ENCODE measurements around the gene PODNL1.

Gene PODNL1

DNA sequence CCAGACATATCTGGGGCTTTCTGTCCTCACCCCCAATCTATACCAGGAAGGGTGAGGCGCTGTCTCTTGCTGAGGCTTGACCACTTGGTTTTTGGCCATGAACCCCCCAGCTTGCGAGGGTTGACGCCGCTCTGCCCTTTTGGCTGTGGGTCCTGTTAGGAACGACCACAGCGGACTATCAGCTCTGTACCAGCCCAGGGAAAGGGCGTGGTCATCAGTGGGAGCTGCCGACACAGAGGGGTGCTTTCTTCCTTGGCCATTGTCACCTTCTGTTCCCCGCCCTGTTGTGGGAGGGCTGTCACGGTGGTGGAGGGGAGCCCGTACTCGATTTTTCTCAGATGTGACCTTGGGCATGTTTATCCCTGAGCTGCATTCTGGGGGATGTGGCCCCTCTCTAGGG, 19.8 kb upstream of the PODNL1 start:
- DNase-seq (ENCODE audit: low read depth): no peak

DNA sequence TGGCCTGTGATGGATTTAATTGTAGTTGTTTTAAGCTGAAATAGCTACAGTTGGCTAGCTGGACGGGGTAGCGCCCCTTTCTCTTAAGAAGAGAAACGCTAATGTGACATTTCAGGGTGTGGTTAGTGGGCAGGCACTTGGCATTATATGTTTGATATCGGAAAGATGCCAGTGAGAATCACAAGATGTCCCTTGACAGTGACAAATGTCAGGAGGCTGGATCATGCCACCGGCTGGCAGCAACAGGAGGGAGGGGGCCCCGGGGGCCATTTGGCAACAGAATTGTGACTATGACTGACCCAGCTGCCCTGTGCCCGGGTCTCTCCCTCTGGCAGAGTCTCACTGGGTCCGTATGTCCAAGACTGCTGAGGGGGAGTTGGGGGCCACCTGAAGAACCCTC, 18.8 kb upstream of the PODNL1 start:
- no peak for DNase-seq (ENCODE audit: low read depth)

DNA sequence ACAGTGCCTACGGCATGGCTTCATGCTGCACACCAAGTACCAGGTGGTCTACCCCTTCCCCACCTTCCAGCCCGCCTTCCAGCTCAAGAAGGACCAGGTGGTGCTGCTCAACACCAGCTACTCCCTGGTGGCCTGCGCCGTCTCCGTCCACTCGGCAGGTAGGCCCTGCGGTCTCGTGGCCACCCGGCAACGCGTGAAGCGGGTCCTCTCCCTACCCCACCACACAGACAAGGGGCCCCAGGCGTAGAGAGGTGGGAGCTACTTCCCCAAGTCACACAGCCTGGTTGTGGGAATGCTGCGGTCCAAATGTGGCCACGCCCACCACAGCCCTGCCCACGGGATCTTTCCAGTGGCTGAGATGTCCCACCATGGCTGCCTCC, 18.1 kb upstream of the PODNL1 start:
- DNase-seq (ENCODE audit: low read depth): no peak

DNA sequence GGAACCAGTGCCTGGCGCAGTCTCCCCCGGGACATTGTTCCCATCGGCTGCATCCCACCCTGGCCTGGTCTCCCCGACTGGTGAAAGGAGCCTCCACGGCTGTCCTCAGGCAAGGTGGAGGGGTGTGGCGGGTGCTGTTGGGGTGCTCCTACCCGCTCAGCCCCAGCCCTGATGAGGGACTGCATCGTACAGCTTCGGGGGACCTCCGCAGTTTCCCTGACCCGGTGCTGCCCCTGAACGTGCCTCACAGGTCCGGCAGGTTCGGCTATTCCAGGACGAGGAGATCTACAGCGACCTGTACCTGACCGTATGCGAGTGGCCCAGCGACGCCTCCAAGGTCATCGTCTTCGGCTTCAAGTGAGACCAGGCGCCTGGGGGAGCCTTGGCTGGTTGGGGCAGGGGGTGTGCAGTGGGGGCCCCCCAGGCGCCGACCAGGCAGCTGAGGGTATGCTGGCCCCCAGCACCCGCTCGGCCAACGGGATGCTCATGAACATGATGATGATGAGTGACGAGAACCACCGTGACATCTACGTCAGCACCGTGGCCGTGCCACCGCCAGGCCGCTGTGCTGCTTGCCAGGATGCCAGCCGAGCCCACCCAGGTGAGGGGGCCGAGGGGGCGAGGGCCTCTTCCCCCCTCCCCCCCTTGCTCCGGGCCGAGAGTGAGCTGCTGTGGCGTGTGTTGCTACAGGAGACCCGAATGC, 17.6 kb upstream of the PODNL1 start:
- DNase-seq (ENCODE audit: low read depth): no peak

DNA sequence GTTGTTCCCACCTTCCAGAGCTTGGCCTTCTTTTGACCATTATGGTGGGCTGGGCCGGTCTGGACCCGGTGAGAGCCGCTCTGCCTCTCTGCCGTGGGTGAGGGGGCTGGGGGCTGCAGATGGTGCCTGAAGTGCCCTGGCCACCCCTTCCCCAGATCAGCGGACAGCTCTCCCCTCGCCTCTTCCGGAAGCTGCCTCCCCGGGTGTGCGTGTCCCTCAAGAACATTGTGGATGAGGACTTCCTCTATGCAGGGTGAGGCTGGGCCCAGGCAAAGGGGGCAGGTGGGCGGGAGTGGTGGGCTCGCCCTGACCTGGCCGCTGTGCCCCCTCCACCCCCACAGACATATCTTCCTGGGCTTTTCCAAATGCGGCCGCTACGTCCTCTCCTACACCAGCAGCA, 16.0 kb upstream of the PODNL1 start:
- DNase-seq (ENCODE audit: low read depth): no peak

DNA sequence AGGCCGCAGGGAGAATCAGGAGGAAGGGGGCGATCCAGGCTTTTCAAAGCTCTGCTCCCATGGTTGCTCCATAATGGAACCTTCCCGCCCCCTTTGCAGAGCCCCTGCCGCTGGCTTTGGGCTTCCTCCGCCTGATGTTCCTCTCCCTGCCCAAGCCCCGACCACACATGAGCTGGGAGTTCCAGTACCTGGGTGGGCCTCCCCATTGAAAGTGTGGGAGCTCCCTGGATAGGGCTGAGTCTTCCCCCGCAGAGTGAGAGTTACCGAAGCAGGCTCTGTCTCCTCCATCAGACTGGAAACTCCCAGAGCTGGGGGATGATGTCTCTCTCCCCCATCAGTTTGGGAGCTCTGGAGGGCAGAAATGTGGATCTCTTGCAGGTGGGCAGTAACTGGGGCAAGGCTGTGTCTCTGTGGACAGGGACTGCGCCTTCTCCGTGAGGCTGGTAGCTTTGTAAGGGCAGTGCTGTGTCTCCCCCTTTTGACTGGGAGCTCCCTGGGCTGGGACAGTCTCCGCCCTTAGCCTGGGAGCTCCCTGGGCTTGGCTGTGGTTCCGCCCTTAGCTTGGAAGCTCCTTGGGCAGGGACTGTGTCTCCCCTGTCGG, 14.8 kb upstream of the PODNL1 start:
- DNase-seq (ENCODE audit: low read depth): no peak

DNA sequence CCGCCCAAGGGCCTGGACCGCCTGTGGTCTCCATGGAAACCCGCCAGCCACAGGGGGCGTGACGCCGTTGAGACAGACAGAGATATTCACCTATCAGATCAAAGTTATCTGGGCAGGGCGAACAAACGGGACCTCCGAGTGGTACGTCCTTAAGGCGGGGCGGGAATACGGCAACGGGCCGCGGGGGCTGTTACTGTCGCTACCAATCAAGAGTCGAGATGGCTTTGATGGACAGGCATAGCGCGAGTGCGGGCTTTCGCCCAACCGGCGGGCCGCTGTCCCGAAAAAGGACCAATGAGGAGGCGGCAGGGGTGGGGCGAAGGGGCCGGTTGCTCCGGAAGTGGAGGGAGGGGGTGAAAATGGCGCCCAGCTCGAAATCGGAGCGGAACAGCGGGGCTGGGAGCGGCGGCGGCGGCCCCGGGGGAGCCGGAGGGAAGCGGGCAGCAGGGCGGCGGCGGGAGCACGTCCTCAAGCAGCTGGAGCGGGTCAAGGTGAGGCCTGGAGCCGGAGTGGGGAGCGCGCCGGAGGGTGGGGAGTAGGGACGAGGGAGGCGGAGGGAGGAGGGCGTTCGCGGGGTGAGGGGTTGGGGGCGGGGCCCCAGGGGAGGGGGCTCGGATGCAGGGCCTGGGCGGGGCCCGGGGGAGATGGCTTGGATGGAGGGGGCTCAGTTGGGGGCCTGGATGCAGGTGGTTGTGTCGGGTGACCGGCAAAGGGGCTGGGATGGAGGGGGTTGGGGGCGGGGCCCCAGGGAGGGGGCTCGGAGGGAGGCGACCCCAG, 14.1 kb upstream of the PODNL1 start, which contains the start of gene DCAF15:
TSS of gene DCAF15 (plus strand) at position 356 of the 777 bp plus-strand sequence. CDS start at position 360, 4 bp downstream.
- DNase-seq (ENCODE audit: low read depth): peak; percentile 98

DNA sequence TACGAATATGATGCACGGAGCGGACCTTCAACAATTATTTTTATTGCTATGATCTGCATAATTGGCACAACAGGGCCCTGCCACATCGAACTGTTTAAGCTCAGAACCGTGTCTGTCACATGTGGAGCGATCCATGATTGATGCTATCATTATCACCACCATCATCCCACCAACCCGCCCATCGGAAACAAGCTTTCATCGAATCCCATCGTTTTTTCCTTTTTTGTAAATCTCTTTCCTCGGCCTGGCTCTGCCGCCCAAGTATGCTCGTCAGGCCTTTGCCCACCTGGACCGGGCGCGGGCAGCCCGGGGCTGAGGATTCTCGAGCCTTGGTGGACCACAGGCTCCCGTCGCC, 13.6 kb upstream of the PODNL1 start:
- DNase-seq (ENCODE audit: low read depth): no peak

DNA sequence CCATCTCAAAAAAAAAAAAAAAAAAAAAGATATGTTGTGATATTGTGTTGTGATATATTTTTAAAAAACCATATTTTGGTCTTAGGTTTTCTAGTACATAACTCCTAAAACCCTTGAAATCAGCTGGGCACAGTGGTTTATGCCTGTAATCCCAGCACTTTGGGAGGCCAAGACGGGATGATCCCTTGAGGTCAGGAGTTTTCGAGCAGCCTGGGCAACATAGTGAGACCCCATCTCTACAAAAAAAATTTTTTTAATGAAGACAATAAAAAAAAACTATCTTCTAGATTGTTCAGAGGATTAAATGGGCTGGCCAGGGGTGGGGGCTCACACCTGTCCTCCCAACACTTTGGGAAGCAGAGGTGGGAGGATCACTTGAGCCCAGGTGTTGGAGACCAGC, 12.8 kb upstream of the PODNL1 start:
- DNase-seq (ENCODE audit: low read depth): no peak

DNA sequence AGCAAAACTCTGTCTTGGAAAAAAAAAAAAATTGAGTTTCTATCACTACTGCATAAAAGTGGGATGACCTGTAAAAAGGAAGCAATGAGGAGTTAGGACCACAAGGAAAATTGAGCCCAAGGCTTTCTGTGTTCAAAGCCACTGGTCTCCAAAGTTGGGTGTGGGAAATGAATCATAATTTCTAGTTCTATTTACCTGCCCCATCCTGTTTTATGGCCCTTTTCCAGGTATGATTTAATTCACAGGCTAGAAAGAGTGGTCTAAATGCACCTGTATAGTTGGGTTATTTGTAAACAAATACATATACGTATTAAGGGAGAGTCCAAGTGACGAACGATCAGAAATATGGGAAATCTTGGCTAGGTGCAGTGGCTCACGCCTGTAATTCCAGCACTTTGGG, 8.2 kb upstream of the PODNL1 start:
- DNase-seq (ENCODE audit: low read depth): no peak

DNA sequence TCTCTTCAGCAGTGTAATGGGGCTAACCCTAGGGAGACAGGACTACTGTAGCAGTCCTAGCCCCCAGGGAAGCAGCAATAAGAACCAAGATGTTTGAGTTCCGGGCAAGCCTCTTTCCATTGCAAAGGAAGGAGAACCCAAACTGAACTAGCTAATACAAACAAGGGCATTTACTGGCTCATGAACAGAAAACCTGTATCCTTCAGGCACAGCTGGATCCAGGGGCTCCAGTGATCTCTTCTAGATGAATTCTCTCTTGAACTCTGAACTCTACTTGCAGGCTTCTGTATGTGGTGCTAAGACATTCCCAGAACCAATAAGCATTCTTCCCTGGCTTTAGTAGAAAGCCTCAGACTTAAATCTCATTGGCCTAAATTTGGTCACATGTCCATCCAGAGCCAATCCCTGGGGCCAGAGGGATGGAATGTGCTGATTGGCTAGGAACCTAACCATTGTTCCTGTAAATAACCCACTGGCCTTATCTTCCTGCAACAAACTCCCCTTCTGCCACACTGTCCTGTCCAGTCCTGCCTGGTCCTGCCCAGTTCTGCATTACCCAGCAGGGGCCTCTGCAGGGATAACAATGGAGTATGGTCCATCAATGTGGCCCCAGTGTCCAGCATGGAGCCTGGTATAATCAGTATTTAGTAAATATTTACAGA, 3.9 kb upstream of the PODNL1 start:
- no peak for DNase-seq (ENCODE audit: low read depth)

DNA sequence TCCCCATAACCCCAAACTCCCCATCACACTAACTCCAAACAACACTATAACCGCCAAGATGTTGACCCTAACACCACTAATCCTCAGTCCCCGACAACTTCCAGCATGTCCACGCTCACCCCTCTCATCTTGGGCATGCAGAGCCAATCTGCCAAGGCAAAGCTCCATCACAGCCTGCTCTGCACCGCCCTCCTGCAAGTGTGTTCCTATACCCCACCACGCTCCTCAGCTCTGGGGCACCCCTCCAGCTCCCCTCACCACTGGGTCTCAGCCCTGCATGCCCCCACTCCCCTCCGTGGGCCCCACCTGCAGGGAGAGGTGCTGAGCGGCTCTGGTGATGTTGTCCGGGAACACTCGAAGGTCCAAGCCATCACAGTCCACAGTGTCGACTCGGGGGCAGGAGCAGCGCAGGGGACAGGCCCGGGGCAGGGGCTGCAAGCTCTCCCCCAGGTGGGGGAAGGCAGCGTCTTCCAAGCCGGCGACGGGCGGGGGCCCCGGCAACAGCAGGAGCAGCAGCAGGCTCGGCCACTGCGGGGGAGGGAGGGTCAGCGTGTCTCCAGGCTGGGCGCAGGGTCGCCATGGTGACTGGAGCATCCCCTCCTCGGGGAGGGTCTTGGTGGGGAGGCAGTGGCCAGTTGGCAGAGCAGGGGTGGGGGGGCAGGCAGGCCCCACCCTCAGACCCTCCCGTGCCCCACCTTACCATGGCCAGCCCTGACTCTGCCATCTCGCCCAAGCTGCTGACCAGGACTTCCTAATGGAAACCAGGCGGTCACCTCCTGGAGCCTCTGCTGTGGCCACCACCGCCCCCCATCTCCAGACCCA, 527 bp downstream of the PODNL1 start:
- no peak for DNase-seq (ENCODE audit: low read depth)

DNA sequence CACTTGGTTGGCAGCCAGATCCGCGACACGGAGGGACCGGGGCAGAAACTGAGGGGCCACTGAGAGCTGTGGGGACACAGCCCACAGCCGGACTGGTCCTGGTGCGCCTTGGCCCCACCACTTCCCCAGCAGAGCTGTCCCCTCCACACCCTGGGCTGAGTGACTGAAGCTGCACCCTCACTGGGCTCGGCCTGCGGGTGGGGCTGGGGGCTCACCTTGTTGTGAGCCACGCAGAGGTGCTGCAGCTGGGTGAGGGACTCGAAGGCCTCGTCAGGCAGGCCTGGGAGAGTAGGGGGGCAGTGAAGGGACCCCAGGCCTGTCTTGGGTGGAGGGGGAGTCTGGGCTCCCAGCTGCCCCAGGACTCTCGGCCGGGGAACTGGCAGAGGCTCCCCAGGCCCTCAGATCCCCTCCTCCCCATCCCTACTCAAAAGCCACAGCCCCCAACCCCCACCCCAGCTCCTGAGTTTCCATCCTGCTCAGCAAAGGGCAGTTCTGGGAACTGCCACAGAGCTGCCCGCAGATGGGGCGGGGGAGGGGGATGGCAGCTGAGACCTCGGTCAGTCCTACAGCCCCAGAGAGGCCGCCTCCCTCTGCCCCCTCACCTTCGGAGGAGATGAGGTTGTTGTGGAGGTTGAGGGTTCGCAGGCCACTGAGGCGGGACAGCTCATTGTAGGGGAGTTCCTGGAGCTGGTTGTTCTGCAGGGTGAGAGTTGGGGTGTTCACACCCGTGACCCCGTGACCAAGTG, 2.3 kb downstream of the PODNL1 start:
- no peak for DNase-seq (ENCODE audit: low read depth)

DNA sequence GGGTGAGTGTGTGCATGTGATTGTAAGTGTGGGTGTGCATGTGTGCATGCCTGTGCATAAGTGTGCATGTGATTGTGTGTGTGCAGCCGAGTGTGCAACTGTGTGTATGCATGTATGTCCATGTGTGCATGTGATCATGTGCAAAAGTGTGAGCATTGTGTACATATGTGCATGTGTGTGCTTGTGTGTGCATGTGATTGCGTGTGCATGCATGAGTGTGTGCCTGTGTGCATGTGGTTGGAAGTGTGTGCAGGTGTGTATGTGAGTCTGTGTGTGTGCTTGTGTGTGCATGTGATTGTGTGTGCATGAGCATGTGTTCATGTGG, 3.5 kb downstream of the PODNL1 start:
- DNase-seq (ENCODE audit: low read depth): no peak

DNA sequence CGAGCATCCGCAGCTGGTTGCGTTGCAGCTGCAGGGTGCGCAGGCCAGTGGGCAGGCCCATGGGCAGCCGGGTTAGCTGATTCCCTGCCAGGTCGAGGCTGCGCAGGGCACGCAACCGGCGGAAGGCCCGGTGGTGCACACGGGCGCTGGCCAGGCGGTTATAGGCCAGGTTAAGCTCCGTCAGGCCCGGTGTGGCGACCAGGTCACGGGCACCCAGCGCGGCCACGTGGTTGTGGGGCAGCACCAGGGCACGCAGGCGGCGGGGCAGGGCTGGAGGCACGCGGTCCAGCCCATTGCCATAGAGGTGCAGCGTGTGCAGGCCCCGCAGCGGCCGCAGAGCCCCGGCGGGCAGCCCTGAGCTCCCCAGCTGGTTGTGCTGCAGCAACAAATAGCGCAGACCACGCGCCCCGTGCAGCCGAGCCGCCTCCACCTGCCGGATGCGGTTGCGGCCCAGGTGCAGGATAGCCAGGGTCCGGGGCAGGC, 5.3 kb downstream of the PODNL1 start:
- no peak for DNase-seq (ENCODE audit: low read depth)

DNA sequence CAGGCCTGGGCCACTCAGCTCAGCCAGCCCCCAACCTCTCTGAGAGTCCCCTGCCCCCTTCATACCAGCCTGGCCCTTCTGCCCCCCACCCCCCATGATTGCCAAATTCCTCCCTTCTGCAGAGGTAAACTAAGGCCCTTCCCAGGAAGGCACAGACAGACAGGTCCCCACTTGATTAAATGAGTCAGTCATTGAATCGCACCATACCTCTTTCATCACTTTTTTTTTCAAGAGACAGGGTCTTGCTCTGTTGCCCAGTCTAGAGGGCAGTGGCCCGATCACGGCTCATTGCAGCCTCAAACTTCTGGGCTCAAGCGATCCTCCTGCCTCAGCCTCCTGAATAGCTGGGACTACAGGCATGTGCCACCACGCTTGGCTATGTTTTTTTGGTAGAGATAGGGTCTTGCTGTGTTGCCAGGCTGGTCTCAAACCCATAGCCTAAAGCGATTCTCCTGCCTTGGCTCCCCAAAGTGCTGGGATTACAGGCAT, 6.0 kb downstream of the PODNL1 start:
- DNase-seq (ENCODE audit: low read depth): no peak

DNA sequence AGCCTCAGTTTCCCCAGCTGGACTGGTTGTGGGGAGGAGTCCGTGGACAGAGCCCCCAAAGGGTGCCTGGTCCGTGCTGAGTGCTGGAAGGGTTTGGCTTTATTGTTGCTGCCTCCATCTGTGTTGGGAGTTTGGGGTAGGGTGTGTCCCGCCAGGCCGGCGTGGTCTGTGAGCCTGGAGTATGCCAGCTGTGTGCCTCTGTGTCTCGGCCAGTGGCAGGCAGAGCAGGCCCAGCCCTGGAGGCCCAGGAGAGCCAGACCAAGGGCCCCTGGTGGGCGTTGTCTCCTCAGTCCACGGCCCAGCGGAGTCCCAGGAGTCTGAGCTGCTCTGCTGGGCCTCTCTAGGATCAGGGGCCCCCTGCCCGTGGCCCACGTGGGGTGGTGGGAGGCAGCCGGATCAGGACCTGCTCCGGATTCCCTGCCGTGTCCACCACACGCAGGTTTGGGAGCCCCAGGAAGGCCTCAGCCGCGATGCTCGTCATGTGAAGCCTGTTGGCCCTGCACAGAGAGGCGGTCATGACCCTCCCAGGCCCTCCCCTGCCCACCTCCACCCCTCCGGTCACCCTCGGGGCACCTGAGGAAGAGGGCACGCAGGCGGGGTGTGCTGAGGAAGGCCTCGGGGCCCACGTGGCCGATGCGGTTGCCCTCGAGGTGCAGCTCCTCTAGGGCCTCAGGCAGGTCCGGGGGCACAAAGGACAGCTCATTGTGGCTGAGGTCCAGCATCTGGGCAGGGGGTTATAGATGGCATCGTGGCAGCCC, 6.6 kb downstream of the PODNL1 start:
- DNase-seq (ENCODE audit: low read depth): no peak

DNA sequence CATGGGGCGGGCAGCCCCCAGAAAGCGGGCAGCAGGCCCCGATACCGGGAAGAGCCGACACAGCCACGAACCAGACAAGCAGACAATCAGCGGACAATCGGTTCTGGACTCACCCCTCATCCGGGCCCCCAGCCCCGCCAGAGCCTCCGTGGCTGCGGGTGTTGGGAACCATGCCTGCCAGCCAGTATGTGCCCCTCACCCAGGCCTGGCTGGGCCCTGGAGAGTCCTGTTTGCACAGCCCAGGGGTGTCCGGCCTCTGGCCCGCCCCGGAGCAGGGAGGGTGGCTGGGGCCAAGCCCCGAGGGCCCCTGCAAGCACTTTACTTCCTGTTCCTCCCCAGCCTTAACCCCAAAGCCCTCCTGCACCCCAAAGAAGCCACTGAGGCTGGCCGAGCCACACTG, 7.8 kb downstream of the PODNL1 start:
- DNase-seq (ENCODE audit: low read depth): no peak

DNA sequence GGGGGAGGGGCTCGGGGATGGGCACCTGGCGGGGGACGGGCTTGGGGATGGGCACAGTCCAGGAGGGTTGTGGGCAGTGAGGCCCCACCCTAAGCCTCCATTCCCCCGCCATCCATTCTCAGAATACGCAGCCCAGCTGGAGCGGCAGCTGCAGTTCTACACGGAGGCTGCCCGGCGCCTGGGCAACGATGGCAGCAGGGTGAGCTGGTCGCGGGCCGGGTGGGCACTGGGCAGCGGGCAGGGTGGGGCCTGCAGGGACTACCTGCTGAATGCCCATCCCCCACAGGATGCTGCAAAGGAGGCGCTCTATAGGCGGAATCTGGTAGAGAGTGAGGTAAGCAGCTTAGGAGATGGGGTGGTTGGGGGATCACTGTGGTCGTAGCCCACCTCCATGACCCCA, 8.3 kb downstream of the PODNL1 start:
- no peak for DNase-seq (ENCODE audit: low read depth)

DNA sequence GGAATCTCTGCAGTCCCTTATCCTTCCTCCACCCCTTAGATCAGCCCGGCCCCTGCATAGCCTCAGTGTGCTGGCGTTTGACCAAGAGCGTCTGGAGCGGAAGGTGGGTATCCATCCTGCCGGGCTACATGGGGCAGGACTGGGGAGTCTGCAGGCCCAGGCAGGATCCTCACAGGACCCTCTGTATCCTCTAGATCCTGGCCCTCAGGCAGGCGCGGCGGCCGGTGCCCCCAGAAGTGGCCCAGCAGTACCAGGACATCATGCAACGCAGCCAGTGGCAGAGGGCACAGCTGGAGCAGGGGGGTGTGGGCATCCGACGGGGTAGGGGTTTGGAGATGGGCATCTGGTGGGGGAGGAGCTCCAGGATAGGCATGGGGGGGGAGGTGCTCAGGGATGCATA, 8.9 kb downstream of the PODNL1 start:
- no peak for DNase-seq (ENCODE audit: low read depth)
